Breast epithelium (tissue), 4 donors: ENCODE measurements around the gene RCE1. TPM values are rescaled to one million over a fixed set of nuclear protein-coding genes. Genes with fewer than 3 reads are reported as not detected.

Experiments used
- DNase-seq, 2 donors: peaks; one replicate each; pipeline ENCODE4 v3.0.0-alpha.2; 2019; ENCODE audit warnings: low spot score in 2 of 2
- H3K27ac ChIP-seq, 2 donors: fragments of 200-600 bp; sonication (generic) in 1 of 2; one replicate each; pipeline ENCODE4 v1.5.1; 2016 to 2019; ENCODE audit warnings: mild to moderate bottlenecking in 1 of 2
- H3K27me3 ChIP-seq, 2 donors: fragments of 200-600 bp; sonication (generic) in 1 of 2; one replicate each; pipeline versions ENCODE4 v1.5.1 to v1.6.0; 2017 to 2019; ENCODE audit warnings: control low read depth in 1 of 2, mild to moderate bottlenecking in 1 of 2
- H3K36me3 ChIP-seq: fragments of 200-600 bp; one replicate; pipeline ENCODE4 v1.5.1; 2019
- H3K4me1 ChIP-seq, 2 donors: fragments of 200-600 bp; sonication (generic); one replicate each; pipeline ENCODE4 v1.5.1; 2016 to 2019; ENCODE audit warnings: control low read depth in 1 of 2
- H3K4me3 ChIP-seq, 3 donors: fragments of 200-600 bp; sonication (generic); 1 replicate in 2 of 3; 2 replicates in 1 of 3; pipeline ENCODE4 v1.5.1; 2016 to 2019; ENCODE audit warnings: mild to moderate bottlenecking in 3 of 3, moderate library complexity in 2 of 3
- H3K9me3 ChIP-seq, 2 donors: fragments of 200-600 bp; sonication (generic) in 1 of 2; one replicate each; pipeline ENCODE4 v1.5.1; 2016 to 2019; ENCODE audit warnings: control low read depth in 1 of 2
- CTCF ChIP-seq, 3 donors: fragments of 450-650 bp; IDR thresholded peaks; one replicate each; pipeline ENCODE4 v1.5.1; 2016 to 2017; ENCODE audit warnings: antibody characterized with exemption in 3 of 3, mild to moderate bottlenecking in 3 of 3, moderate library complexity in 3 of 3
- POLR2A ChIP-seq: fragments of 450-650 bp; IDR thresholded peaks from one replicate; pipeline ENCODE4 v1.6.1; 2016; ENCODE audit warnings: antibody characterized with exemption, mild to moderate bottlenecking, moderate library complexity
- POLR2AphosphoS5 ChIP-seq, 3 donors: sonication (generic); formaldehyde crosslinking; IDR thresholded peaks; one replicate each; pipeline ENCODE4 v1.6.1; 2017; ENCODE audit warnings: antibody characterized with exemption in 3 of 3
- intact Hi-C: fragments of 100-400 bp; cut with DNase I; formaldehyde crosslinking; loops from one replicate; pipeline ENCODE4 v1.15.1; 2023; ENCODE audit warnings: low total_unique reads
- total RNA-seq, 3 donors: library from RNA; depleted of rRNA; stranded (reverse); fragments of >200 nt; gene quantifications; one replicate each; pipeline ENCODE4 v1.1.0, GENCODE V29; 2016

RCE1 gene
- total RNA-seq, 3 donors from 2014 or later = 10.7 to 23.9 (median 21.5) TPM

GRCh38 chr11:66894141-66894540, 50.9 kb downstream of the RCE1 start:
- Histone ChIP-seq H3K36me3 (no peaks in the 10 kb centered on the region), H3K9me3 (no peaks in the 10 kb centered on the region), H3K27me3 (no peaks in the 10 kb centered on the region), H3K27ac (no peak overlapping the region), H3K4me1 (no peaks in the 10 kb centered on the region), H3K4me3 (no peak overlapping the region)
- no peak for DNase-seq
- intact Hi-C loops = no loop called here
- TF ChIP-seq CTCF (IDR thresholded peaks at IDR 0.05) (no peak), POLR2AphosphoS5 (IDR thresholded peaks at IDR 0.05) (no peak), POLR2A (no peak)

Other genes starting within 250 kb of the RCE1 start
- gene RBM14, start 226.8 kb upstream of the RCE1 start, total RNA-seq = 10 to 100 TPM; 42.6 to 55.0 (median 54.6) TPM
- gene RBM4, start 204.7 kb upstream of the RCE1 start, total RNA-seq = 10 to 100 TPM; 73.9 to 98.3 (median 81.0) TPM
- 10 to 100 TPM; 14.9 to 43.8 (median 25.9) TPM for gene RBM4B, start 165.6 kb upstream of the RCE1 start, total RNA-seq
- 10 to 100 TPM in 2 of 3 donors, 1 to 10 TPM in 1; 1.1 to 28.7 (median 27.2) TPM for gene SPTBN2, start 114.2 kb upstream of the RCE1 start, total RNA-seq
- gene LRFN4, start 13.6 kb downstream of the RCE1 start, total RNA-seq = 10 to 100 TPM in 2 of 3 donors, 1 to 10 TPM in 1; 5.2 to 14.4 (median 11.7) TPM
- gene PC, start 114.9 kb downstream of the RCE1 start, total RNA-seq = 100 to 1,000 TPM in 1 of 3 donors, 10 to 100 TPM in 2; 35.4 to 137 (median 50.2) TPM
- gene C11orf86, start 131.9 kb downstream of the RCE1 start, total RNA-seq = not detected
- gene SYT12, start 179.7 kb downstream of the RCE1 start, total RNA-seq = 10 to 100 TPM in 2 of 3 donors, under 1 TPM in 1; 0.16 to 30.3 (median 10.2) TPM
- 10 to 100 TPM; 27.2 to 30.5 (median 28.1) TPM for gene RHOD, start 213.4 kb downstream of the RCE1 start, total RNA-seq